Measurements from ENCODE around the gene KRTAP5-1. TPM values are rescaled to one million over a fixed set of nuclear protein-coding genes. Genes with fewer than 3 reads are reported as not detected.
"Not testable (repeated sequence)": the region's sequence is repeated elsewhere in the genome, so short reads cannot be mapped to it uniquely, and the experiment has no call there.

KRTAP5-1 gene, protein sequence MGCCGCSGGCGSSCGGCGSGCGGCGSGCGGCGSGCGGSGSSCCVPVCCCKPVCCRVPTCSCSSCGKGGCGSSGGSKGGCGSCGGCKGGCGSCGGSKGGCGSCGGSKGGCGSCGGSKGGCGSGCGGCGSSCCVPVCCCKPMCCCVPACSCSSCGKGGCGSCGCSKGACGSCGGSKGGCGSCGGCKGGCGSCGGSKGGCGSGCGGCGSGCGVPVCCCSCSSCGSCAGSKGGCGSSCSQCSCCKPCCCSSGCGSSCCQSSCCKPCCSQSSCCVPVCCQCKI
- total RNA-seq (2014; rRNA removed; shearing (Covaris generic); ENCODE audit: low replicate concordance): not detected in 2 replicates

- DNase-seq, H3K36me3 ChIP-seq, H3K9me3 ChIP-seq, H3K4me3 ChIP-seq, H3K27me3 ChIP-seq: not testable (repeated sequence)
Measured at GRCh38 chr11:1584661-1585370, at the start of gene KRTAP5-1. Gene KRTAP5-1 (minus strand): TSS chr11:1585283. CDS start chr11:1585249, 34 bp downstream.

DNA sequence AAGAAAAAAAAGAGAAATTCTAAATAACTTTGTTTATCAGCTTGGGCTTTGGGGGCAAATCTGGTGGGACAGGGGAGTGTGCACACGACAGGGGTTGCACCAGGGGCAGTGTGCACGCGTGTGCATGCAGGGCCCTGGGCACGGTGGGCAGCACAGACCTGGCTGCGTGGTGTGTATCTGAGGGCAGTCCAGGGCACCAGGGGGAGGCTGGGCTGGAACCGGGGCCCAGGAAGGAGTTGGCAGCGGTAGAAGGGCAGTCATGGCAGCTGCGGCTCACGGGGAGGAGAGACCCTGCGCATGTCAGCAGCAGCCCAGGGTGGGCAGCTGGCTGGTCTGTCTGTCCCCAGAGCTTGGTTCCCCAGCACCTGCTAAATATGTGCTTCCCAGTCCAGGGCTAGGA lies 48.8 kb upstream of the KRTAP5-1 start:
- DNase-seq: no peak
- H3K27me3 ChIP-seq: peaks cover 51% of the 10 kb centered on the region

GRCh38 chr11:1632053-1632714 lies 47.1 kb upstream of the KRTAP5-1 start:
- H3K36me3 ChIP-seq: no peaks in the 10 kb centered on the region
- H3K9me3 ChIP-seq: no peaks in the 10 kb centered on the region
- no peak overlapping the region for H3K4me3 ChIP-seq
- peaks cover 53% of the 10 kb centered on the region for H3K27me3 ChIP-seq
- DNase-seq: no peak

More for the DNA sequence above, 48.8 kb upstream of the KRTAP5-1 start:
- Histone ChIP-seq H3K4me3 (no peak overlapping the region), H3K36me3 (no peaks in the 10 kb centered on the region), H3K9me3 (no peaks in the 10 kb centered on the region)

DNA sequence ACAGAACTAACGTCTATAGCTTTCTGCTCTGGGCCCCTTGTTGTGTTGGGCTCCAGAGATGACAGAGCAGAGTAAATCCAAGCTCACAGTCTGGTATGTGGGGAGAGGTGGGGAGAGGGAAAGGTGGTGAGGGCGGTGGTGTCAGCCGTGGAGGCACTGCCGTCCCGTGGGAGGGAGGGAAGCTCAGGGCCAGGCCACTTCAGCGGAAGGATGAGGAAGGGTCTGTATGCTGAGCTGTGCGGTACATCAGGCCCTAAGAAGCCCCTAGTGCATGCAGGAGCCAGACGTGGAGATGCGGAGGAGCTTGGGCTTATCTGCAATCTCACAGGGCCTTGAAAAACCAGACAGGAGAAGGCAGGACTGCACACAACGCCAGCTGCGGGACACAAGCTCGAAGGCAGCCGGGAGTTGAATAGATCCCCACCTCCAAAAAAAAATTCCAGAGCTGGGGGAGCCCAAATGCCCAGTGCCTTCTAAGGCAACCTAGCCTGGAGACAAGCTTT lies 46.0 kb upstream of the KRTAP5-1 start:
- Histone ChIP-seq H3K36me3 (no peaks in the 10 kb centered on the region), H3K9me3 (no peaks in the 10 kb centered on the region), H3K27me3 (peaks cover 49% of the 10 kb centered on the region), H3K4me3 (no peak overlapping the region)
- no peak for DNase-seq

- Histone ChIP-seq H3K9me3 (no peaks in the 10 kb centered on the region), H3K27me3 (peaks cover 46% of the 10 kb centered on the region), H3K36me3 (no peaks in the 10 kb centered on the region), H3K4me3 (no peak overlapping the region)
- DNase-seq: no peak
Measured at GRCh38 chr11:1630271-1630670, 45.2 kb upstream of the KRTAP5-1 start.

GRCh38 chr11:1629326-1630185 lies 44.5 kb upstream of the KRTAP5-1 start, which contains the start of gene KRTAP5-5:
Gene KRTAP5-5 (plus strand): TSS chr11:1629775. CDS start chr11:1629841, 66 bp downstream.
- Histone ChIP-seq H3K27me3 (peaks cover 42% of the 10 kb centered on the region), H3K4me3 (no peak within 1 kb of the TSS), H3K36me3 (no peaks in the 10 kb centered on the region), H3K9me3 (no peaks in the 10 kb centered on the region)
- DNase-seq: no peak

GRCh38 chr11:1628506-1629325 lies 43.6 kb upstream of the KRTAP5-1 start:
- DNase-seq: peak; percentile 49
- Histone ChIP-seq H3K9me3 (no peaks in the 10 kb centered on the region), H3K36me3 (no peaks in the 10 kb centered on the region), H3K27me3 (peaks cover 33% of the 10 kb centered on the region), H3K4me3 (no peak overlapping the region)

GRCh38 chr11:1625541-1625940 lies 40.5 kb upstream of the KRTAP5-1 start:
- Histone ChIP-seq H3K9me3 (no peaks in the 10 kb centered on the region), H3K4me3 (no peak overlapping the region), H3K27me3 (peaks cover 20% of the 10 kb centered on the region)

GRCh38 chr11:1624621-1625020 lies 39.5 kb upstream of the KRTAP5-1 start:
- Histone ChIP-seq H3K36me3 (no peaks in the 10 kb centered on the region), H3K4me3 (no peak overlapping the region), H3K27me3 (peaks cover 18% of the 10 kb centered on the region), H3K9me3 (no peaks in the 10 kb centered on the region)
- DNase-seq: no peak

More at GRCh38 chr11:1625541-1625940, 40.5 kb upstream of the KRTAP5-1 start:
- no peaks in the 10 kb centered on the region for H3K36me3 ChIP-seq
- no peak for DNase-seq

- DNase-seq: no peak
- Histone ChIP-seq H3K36me3 (no peaks in the 10 kb centered on the region), H3K4me3 (no peak overlapping the region), H3K27me3 (peaks cover 11% of the 10 kb centered on the region), H3K9me3 (no peaks in the 10 kb centered on the region)
Measured at GRCh38 chr11:1623716-1624115, 38.6 kb upstream of the KRTAP5-1 start.

- Histone ChIP-seq H3K27me3 (peaks cover 9% of the 10 kb centered on the region; the same call in 1 of the 2 replicates), H3K9me3 (no peaks in the 10 kb centered on the region), H3K4me3 (no peak within 1 kb of the TSS), H3K36me3 (no peaks in the 10 kb centered on the region)
- no peak for DNase-seq
Measured at GRCh38 chr11:1622086-1622485, 37.0 kb upstream of the KRTAP5-1 start, which contains the start of gene KRTAP5-4. Gene KRTAP5-4 (minus strand): TSS chr11:1622138. CDS start chr11:1622093, 45 bp downstream.

DNA sequence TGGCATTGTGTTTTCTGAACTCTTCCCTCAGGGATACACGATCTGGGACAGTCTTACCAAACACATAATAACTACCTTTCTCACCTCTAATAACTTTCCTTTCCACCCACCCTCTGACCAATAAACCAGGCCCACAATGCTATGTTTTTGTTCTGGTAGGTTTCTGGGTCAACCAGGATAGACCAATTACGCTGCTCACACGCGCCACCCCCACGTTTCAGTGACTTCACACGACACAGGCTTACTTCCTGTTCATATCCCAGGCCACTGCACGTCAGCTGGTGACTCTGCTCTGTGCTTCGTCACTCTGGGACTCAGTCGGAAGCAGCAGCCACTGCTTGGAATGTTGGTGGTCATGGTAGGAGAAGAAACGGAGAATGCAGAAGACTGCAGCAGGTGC lies 34.4 kb upstream of the KRTAP5-1 start:
- no peak for DNase-seq
- Histone ChIP-seq H3K27me3 (peaks cover 13% of the 10 kb centered on the region), H3K36me3 (no peaks in the 10 kb centered on the region), H3K9me3 (no peaks in the 10 kb centered on the region), H3K4me3 (no peak overlapping the region)

DNA sequence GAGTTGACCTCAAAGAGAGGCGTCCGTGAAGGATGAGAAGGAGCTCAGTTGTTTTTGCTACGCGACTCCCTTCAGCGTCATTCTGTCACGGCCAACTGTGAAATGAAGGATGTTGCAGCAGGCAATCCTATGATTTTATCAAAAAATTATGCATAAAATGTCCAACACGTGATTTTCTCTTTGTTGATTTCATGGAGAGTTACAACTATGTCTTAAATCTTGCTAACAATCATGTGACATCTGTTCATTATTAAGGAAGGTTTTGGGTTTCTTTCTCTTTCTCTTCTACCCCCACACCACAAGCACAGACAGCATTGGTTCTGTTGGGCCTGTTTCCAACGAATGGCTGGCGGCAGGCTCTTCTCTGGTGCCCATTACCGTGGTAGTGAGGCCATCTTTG lies 33.1 kb upstream of the KRTAP5-1 start:
- no peaks in the 10 kb centered on the region for H3K36me3 ChIP-seq
- peaks cover 13% of the 10 kb centered on the region for H3K27me3 ChIP-seq
- no peak overlapping the region for H3K4me3 ChIP-seq
- DNase-seq: no peak
- no peaks in the 10 kb centered on the region for H3K9me3 ChIP-seq

DNA sequence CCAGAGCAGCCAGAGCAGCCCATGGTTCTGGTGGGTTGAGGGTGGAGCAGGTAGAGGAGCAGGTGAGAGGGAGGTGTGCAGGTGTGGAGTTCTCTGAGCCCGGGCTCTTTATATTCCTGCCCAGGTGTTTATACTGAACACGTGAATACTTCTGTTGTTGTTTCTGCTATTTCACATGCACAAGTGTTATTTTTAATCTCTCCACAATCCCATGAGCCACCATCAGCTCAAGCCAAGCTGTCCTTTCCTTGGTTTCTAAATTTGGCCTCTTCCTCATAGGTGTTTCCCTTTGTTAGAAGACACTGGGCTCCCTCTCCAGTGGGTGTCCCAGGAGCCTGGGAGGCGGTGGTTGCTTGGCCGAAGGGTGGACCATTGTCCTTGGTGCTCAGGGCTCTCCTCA lies 23.3 kb upstream of the KRTAP5-1 start, which contains the start of gene KRTAP5-3:
TSS of gene KRTAP5-3 (minus strand) at position 101 of the 400 bp plus-strand sequence. CDS start at position 23, 78 bp downstream.
- H3K36me3 ChIP-seq: no peaks in the 10 kb centered on the region
- H3K27me3 ChIP-seq: 0 out of 2 replicates have a peak, but pooled peaks cover 2% of the 10 kb centered on the region
- no peaks in the 10 kb centered on the region for H3K9me3 ChIP-seq
- DNase-seq: no peak
- H3K4me3 ChIP-seq: no peak within 1 kb of the TSS

DNA sequence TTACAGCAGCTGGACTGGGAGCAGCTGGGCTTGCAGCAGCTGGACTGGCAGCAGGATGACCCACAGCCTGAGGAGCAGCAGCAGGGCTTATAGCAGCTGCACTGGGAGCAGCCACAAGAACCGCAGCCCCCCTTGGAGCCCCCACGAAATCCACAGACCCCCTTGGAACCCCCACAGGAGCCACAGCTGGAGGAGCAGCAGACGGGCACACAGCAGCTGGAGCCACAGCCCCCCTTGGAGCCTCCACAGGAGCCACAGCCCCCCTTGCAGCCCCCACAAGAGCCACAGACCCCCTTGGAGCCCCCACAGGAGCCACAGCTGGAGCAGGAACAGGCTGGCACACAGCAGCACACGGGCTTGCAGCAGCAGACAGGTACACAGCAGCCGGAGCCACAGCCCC lies 22.8 kb upstream of the KRTAP5-1 start:
- not testable (repeated sequence) for H3K9me3 ChIP-seq, H3K27me3 ChIP-seq, H3K36me3 ChIP-seq, H3K4me3 ChIP-seq, DNase-seq

All from MG63 (cell line).